SHP77 (cell line): ENCODE data around the gene EIF3C.
"Not testable (repeated sequence)": the region's sequence is repeated elsewhere in the genome, so short reads cannot be mapped to it uniquely, and the experiment has no call there.

Experiments used
- DNase-seq, 2 experiments: peaks; one replicate each; lab custom pipeline; 2025; lab: John Stamatoyannopoulos, UW

Gene EIF3C, protein sequence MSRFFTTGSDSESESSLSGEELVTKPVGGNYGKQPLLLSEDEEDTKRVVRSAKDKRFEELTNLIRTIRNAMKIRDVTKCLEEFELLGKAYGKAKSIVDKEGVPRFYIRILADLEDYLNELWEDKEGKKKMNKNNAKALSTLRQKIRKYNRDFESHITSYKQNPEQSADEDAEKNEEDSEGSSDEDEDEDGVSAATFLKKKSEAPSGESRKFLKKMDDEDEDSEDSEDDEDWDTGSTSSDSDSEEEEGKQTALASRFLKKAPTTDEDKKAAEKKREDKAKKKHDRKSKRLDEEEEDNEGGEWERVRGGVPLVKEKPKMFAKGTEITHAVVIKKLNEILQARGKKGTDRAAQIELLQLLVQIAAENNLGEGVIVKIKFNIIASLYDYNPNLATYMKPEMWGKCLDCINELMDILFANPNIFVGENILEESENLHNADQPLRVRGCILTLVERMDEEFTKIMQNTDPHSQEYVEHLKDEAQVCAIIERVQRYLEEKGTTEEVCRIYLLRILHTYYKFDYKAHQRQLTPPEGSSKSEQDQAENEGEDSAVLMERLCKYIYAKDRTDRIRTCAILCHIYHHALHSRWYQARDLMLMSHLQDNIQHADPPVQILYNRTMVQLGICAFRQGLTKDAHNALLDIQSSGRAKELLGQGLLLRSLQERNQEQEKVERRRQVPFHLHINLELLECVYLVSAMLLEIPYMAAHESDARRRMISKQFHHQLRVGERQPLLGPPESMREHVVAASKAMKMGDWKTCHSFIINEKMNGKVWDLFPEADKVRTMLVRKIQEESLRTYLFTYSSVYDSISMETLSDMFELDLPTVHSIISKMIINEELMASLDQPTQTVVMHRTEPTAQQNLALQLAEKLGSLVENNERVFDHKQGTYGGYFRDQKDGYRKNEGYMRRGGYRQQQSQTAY

GRCh38 chr16:28711220-28712083 is at the start of gene EIF3C:
TSS of gene EIF3C (plus strand) at chr16:28711464. CDS start at chr16:28711687, 223 bp downstream.
- not testable (repeated sequence) for DNase-seq

DNA sequence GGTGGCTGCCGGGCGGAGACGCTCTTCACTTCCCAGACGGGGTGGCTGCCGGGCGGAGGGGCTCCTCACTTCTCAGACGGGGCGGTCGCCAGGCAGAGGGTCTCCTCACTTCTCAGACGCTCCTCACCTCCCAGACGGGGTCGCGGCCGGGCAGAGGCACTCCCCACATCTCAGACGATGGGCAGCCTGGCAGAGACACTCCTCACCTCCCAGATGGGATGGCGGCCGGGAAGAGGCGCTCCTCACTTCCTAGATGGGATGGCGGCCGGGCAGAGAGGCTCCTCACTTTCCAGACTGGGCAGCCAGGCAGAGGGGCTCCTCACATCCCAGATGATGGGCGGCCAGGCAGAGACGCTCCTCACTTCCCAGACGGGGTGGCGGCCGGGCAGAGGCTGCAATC is 45.0 kb upstream of the EIF3C start:
- not testable (repeated sequence) for DNase-seq

- not testable (repeated sequence) for DNase-seq
Observed at GRCh38 chr16:28667480-28667879, 43.8 kb upstream of the EIF3C start.

- not testable (repeated sequence) for DNase-seq
Observed at GRCh38 chr16:28668199-28668598, 43.1 kb upstream of the EIF3C start.

DNA sequence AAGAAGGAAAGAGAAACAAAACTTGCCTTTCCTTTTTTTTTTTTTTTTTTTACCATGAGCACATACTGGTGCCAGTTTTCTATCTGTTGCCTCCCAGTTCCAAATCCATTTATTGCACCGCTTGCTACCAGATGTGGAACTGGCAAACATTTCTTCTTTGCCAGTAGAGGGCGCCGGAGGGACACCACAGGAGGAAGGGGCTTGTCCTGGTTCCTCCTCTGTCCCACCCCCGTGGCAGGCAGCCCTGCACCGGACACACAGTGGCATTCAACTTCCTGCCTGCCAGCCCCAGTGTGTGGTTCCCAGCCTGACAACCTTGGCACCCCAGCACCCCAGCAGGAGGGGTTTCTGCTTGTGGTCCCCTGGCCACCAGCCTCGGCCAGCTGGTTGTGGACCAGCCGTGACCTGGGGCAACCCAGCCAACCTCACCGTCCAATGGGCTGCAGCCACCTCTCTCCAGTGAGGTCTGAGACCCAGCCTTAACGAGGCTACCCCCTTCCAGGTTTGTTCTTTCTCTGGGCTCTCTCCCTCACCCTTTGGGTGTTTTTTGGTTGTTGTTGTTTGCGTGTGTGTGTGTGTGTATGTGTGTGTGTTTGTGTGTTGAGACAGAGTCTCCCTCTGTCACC is 22.8 kb upstream of the EIF3C start:
- DNase-seq = not testable (repeated sequence)

- DNase-seq = not testable (repeated sequence)
Observed at GRCh38 chr16:28689425-28689824, 21.8 kb upstream of the EIF3C start.

- not testable (repeated sequence) for DNase-seq
Observed at GRCh38 chr16:28691722-28692121, 19.5 kb upstream of the EIF3C start.

DNA sequence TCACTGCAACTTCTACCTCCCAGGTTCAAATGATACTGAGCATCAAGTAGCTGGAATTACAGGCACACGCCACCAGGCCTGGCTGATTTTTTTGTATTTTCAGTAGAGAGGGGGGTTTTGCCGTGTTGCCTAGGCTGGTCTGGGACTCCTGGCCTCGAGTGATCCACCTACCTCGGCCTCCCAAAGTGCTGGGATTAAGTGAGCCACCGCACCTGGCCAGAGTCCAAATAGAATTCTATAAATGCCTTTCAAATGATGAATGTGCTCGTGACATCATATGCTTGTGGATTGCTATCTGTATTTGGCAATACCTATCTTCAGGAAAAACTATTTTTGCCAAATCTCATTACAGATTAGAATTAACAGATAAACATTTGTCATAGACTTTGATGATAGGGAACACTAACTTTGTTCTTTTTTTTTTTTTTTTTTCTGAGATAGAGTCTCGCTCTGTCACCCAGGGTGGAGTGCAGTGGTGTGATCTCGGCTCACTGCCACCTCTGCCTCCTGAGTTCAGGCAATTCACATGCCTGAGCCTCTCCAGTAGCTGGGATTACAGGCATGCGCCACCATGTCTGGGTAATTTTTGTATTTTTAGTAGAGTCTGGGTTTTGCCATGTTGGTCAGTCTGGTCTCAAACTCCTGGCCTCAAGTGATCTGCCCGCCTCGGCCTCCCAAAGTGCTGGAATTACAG is 17.9 kb upstream of the EIF3C start:
- DNase-seq = not testable (repeated sequence)

DNA sequence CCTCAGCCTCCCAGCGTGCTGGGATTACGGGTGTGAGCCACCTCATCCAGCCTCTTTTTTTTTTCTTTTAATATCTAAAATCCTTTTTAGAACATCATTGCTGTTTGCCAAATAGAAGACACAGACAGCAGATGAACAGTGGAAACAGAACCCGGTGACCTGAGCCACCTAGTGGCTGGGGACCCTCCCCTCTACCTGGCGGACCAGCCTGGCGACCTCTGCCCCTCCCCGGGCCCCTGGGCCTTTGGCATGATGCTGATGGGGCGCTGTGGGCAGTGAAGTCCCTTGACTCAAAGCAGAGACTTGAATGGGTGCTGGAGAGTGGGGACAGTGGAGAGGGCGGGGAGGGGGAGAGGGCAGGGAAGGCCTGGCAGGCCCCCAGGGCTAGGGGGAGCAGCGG is 11.5 kb upstream of the EIF3C start:
- DNase-seq = not testable (repeated sequence)

DNA sequence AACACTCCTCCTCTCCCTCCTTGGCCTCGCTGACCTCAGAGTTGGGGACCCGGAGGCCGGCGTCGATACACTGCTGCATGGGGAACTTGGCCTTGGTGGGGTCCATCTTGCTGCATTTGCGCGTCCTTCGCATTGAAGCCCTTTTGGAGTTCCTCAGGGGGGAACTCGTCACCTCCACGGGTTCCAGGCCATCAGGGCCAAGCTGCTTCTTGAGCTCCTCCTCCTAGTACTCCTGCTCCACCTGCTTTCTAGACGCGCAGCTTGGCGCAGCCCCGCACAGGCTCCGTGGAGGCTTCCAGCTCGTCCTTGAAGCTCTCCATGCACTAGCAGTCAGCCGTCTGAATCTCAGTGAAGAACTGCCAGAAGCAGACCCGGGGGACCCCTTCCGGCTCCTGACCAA is 10.9 kb upstream of the EIF3C start:
- not testable (repeated sequence) for DNase-seq

- not testable (repeated sequence) for DNase-seq
Observed at GRCh38 chr16:28701384-28701783, 9.9 kb upstream of the EIF3C start.

GRCh38 chr16:28704246-28704645 is 7.0 kb upstream of the EIF3C start:
- not testable (repeated sequence) for DNase-seq

DNA sequence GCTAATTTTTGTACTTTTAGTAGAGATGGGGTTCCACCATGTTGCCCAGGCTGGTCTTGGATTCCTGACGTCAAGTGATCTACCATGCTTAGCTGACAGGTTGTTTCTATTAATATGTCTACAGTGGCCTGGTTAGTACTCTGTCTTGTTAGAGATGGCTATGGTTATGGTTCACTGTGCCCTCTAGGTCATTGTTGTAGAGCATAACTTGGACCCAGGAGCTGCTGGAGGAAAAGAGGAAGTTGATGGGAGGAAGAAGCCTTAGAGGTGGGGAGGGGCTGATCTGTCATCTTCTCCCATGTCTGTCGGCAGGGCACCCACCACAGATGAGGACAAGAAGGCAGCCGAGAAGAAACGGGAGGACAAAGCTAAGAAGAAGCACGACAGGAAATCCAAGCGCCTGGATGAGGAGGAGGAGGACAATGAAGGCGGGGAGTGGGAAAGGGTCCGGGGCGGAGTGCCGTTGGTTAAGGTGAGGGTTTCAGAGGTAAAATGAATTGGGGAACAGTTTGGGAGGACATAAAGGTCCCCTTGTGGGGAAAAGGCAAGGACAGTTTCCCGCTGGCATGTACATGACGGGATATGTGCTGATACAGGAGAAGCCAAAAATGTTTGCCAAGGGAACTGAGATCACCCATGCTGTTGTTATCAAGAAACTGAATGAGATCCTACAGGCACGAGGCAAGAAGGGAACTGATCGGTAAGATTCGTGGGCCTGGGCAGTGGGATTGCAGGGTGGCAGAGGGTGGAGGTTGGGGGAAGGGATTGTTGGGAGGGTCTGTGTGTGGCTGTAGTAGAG is 11.8 kb downstream of the EIF3C start:
- DNase-seq = not testable (repeated sequence)

DNA sequence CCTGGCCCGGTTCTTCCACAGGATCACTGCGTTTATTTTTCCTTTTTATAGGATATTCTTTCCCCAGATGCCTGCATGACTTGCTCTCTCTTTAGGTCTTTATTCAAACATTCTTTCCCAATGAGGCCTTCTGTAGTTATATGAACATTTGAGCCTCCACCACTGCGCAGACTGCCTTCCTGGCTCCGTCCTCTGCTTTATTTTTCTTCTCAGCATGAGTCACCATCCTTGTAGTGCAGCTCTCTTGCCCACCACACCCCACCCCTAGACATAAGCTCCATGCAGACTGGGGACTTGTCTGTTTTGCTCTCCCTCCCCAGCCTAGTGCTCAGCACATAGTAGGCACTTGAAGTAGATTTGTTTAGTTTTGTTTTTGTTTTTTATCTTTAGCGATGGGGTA is 20.0 kb downstream of the EIF3C start:
- DNase-seq = not testable (repeated sequence)

- not testable (repeated sequence) for DNase-seq
Observed at GRCh38 chr16:28732455-28733124, 21.3 kb downstream of the EIF3C start.

DNA sequence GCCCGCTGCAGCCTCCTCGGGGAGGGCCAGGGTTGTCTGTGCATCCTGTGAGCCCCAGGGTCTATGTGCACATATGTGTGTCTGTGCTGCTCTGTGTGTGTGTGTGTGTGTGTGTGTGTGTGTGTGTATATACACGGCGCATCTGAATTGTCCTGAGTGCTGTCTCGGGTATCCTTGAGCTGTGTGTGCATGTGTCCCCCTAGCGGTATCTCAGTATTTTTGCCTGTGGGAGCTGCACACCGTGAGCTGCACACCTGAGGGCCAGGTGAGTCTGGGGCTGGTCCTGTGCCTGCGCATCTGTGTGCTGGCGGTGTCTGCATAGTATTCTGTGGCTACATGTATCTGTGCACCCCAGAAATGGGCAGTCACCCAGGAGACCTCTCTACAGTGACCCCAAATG is 28.5 kb downstream of the EIF3C start:
- DNase-seq = not testable (repeated sequence)

- not testable (repeated sequence) for DNase-seq
Observed at GRCh38 chr16:28740631-28741030, 29.4 kb downstream of the EIF3C start.

- not testable (repeated sequence) for DNase-seq
Observed at GRCh38 chr16:28741295-28741694, 30.0 kb downstream of the EIF3C start.
